ENCODE measurements around the gene SGSM2.

DNA sequence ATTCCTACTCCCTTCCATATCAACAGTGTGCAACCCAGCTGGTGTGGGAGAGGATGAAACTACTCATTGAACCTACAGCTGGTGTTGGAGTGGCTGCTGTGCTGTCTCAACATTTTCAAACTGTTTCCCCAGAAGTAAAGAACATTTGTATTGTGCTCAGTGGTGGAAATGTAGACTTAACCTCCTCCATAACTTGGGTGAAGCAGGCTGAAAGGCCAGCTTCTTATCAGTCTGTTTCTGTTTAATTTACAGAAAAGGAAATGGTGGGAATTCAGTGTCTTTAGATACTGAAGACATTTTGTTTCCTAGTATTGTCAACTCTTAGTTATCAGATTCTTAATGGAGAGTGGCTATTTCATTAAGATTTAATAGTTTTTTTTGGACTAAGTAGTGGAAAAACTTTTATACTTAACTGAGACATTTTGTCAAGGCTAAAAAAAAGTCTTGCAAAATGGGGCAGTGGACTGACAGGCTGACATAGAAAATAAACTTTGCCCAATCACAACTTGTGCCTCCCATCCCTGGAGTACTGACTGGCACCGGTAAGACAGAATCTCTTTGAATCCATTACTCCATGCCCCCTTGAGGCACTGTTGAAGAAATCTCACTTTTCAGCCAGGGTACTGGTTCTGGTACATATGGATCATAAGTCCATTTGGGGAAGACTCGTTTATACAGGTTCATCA lies 13.5 kb upstream of the SGSM2 start:
- TF ChIP-seq, protein P1, sequence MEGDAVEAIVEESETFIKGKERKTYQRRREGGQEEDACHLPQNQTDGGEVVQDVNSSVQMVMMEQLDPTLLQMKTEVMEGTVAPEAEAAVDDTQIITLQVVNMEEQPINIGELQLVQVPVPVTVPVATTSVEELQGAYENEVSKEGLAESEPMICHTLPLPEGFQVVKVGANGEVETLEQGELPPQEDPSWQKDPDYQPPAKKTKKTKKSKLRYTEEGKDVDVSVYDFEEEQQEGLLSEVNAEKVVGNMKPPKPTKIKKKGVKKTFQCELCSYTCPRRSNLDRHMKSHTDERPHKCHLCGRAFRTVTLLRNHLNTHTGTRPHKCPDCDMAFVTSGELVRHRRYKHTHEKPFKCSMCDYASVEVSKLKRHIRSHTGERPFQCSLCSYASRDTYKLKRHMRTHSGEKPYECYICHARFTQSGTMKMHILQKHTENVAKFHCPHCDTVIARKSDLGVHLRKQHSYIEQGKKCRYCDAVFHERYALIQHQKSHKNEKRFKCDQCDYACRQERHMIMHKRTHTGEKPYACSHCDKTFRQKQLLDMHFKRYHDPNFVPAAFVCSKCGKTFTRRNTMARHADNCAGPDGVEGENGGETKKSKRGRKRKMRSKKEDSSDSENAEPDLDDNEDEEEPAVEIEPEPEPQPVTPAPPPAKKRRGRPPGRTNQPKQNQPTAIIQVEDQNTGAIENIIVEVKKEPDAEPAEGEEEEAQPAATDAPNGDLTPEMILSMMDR (IDR thresholded peaks at IDR 0.05; ENCODE audit: low read length), result no peak
- TF ChIP-seq EZH2phosphoT487 (IDR thresholded peaks at IDR 0.05; ENCODE audit: low read length) (no peak), EZH2 (optimal IDR thresholded peaks at IDR 0.05; ENCODE audit: low read depth, low read length) (no peak)
